ENCODE measurements around the gene TSC22D4. TPM values are rescaled to one million over a fixed set of nuclear protein-coding genes. Genes with fewer than 3 reads are reported as not detected.
A peak's percentile ranks its signal among the peaks of the same experiment; 100 is the strongest.

Gene TSC22D4
- total RNA-seq, 1 donor from 2014 or later = 46.9 TPM

- no peak for DNase-seq (ENCODE audit: extremely low spot score, unreplicated experiment)
- Mint-ChIP-seq H3K27ac (ENCODE audit: unreplicated experiment) (peak overlapping the region; percentile 86), H3K27me3 (ENCODE audit: unreplicated experiment) (no peaks in the 10 kb centered on the region), H3K9me3 (ENCODE audit: unreplicated experiment) (no peaks in the 10 kb centered on the region), H3K4me1 (ENCODE audit: unreplicated experiment) (peaks cover 27% of the 10 kb centered on the region), H3K4me3 (ENCODE audit: unreplicated experiment) (peak overlapping the region; percentile 89), H3K36me3 (ENCODE audit: unreplicated experiment) (peaks cover 6% of the 10 kb centered on the region)
- no peak for TF ChIP-seq CTCF (IDR thresholded peaks at IDR 0.05)
These were observed 3.5 kb downstream of the TSC22D4 start for GRCh38 chr7:100475549-100475948.

GRCh38 chr7:100472854-100473499, 6.0 kb downstream of the TSC22D4 start:
- Mint-ChIP-seq H3K9me3 (ENCODE audit: unreplicated experiment) (no peaks in the 10 kb centered on the region), H3K27me3 (ENCODE audit: unreplicated experiment) (no peaks in the 10 kb centered on the region), H3K27ac (ENCODE audit: unreplicated experiment) (no peak overlapping the region), H3K4me3 (ENCODE audit: unreplicated experiment) (no peak overlapping the region), H3K4me1 (ENCODE audit: unreplicated experiment) (peaks cover 26% of the 10 kb centered on the region), H3K36me3 (ENCODE audit: unreplicated experiment) (peaks cover 6% of the 10 kb centered on the region)
- no peak for TF ChIP-seq CTCF (IDR thresholded peaks at IDR 0.05)
- no peak for DNase-seq (ENCODE audit: extremely low spot score, unreplicated experiment)

- Mint-ChIP-seq H3K9me3 (ENCODE audit: unreplicated experiment) (no peaks in the 10 kb centered on the region), H3K27me3 (ENCODE audit: unreplicated experiment) (no peaks in the 10 kb centered on the region), H3K4me1 (ENCODE audit: unreplicated experiment) (peaks cover 27% of the 10 kb centered on the region), H3K27ac (ENCODE audit: unreplicated experiment) (no peak overlapping the region), H3K4me3 (ENCODE audit: unreplicated experiment) (no peak overlapping the region), H3K36me3 (ENCODE audit: unreplicated experiment) (peaks cover 6% of the 10 kb centered on the region)
- no peak for TF ChIP-seq CTCF (IDR thresholded peaks at IDR 0.05)
- DNase-seq (ENCODE audit: extremely low spot score, unreplicated experiment) = no peak
These were observed 6.7 kb downstream of the TSC22D4 start for GRCh38 chr7:100472121-100472851.

DNA sequence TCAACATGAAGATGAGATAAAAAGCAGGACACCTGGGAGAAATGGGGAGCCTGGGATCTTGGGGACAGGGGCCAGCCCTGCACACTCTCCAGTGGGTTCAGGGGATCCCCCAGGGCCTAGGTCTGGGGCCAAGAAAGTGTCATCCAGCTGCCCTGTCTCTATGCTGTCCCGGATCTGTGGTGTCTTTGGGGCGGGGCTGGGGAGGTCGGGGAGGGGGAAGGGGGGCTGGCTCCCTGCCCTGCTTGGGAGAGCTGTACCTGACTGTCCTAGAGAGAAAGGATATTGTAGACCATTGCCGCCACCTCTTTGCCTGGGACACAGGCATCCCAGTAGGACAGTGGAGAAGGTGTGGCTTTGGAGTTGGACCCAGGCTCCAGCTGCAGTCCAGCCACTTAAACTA, 8.0 kb downstream of the TSC22D4 start:
- Mint-ChIP-seq H3K4me3 (ENCODE audit: unreplicated experiment) (no peak overlapping the region), H3K27me3 (ENCODE audit: unreplicated experiment) (no peaks in the 10 kb centered on the region), H3K9me3 (ENCODE audit: unreplicated experiment) (no peaks in the 10 kb centered on the region), H3K27ac (ENCODE audit: unreplicated experiment) (peak overlapping the region; percentile 18), H3K36me3 (ENCODE audit: unreplicated experiment) (peaks cover 6% of the 10 kb centered on the region), H3K4me1 (ENCODE audit: unreplicated experiment) (peaks cover 20% of the 10 kb centered on the region)
- no peak for DNase-seq (ENCODE audit: extremely low spot score, unreplicated experiment)
- no peak for TF ChIP-seq CTCF (IDR thresholded peaks at IDR 0.05)

DNA sequence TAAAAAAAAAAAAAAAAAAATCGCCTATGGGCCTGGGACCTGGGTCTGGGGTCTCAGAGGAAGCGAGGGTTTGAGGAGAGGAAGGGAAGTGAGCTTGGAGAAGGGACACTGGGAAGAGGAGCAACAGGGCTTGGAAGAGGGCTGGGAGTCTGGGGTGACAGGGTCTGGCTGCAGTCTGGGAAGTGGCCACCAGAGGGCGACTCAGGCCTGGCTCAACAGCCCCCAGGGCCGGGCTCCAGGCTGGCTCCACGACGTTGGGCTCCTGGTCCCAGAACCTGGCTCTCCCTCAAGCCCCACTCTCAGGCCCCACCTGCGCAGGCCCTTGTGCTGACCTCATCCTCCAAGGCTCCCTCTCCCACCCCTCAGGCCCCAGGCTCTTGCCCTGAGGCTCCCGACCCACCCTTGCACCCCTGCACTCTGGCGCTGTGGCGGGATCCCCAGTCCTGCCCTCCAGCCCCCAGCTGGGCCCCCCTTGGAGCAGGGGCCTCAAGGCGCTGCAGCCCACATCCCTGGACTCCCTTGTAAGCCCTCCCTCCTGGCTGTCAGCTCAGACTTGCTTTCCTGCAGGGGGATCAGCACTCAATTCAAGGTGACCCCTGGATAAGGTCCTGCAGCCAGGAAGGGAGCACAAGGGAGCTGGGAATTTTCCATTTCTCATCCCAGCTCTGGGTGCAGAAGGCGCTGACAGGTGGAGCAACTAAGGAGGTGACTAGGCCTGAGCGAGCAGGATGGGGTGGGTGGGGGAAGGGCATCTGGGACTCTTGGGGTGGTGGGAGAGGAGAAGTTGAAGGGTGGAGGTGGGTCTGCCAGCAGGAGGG, 9.6 kb downstream of the TSC22D4 start:
- Mint-ChIP-seq H3K36me3 (ENCODE audit: unreplicated experiment) (peaks cover 6% of the 10 kb centered on the region), H3K27me3 (ENCODE audit: unreplicated experiment) (no peaks in the 10 kb centered on the region), H3K4me1 (ENCODE audit: unreplicated experiment) (peaks cover 19% of the 10 kb centered on the region), H3K4me3 (ENCODE audit: unreplicated experiment) (no peak overlapping the region), H3K9me3 (ENCODE audit: unreplicated experiment) (no peaks in the 10 kb centered on the region), H3K27ac (ENCODE audit: unreplicated experiment) (peak overlapping the region; percentile 34)
- peak; percentile 90 for TF ChIP-seq CTCF (IDR thresholded peaks at IDR 0.05)
- DNase-seq (ENCODE audit: extremely low spot score, unreplicated experiment) = peak; percentile 95
